GM12878 (cell line): ENCODE measurements around the gene LYZL1. TPM values are rescaled to one million over a fixed set of nuclear protein-coding genes. Genes with fewer than 3 reads are reported as not detected.

Experiments used
- ATAC-seq: fragments of 200-7000 bp; cut with Tn5 transposase; 3 replicates; pipeline ENCODE4 v1.9.1; 2020; ENCODE audit warnings: mild to moderate bottlenecking, moderate library complexity
- BruUV-seq: library from RNA; stranded (reverse); fragments of 400-500 nt; replicated peaks from 2 replicates; lab custom pipeline; 2021; lab: Mats Ljungman, UMichigan
- CTCF ChIA-PET: fragments of 300-600 bp; sonication (Branson Sonifier 250); formaldehyde crosslinking; extraction: SDS; loops from one replicate; lab custom pipeline; 2021; ENCODE audit warnings: inconsistent platforms; lab: Yijun Ruan, JAX
- POLR2A ChIA-PET: fragments of 350-600 bp; formaldehyde crosslinking; extraction: SDS; loops from one replicate; lab custom pipeline; 2021; ENCODE audit warnings: inconsistent platforms; lab: Charles Lee
- RAD21 ChIA-PET: fragments of 300-600 bp; sonication (Branson Sonifier 250); formaldehyde crosslinking; loops from one replicate; lab custom pipeline; 2023; ENCODE audit warnings: antibody characterized with exemption; ENCODE audit not compliant: unreplicated experiment; lab: Charles Lee
- SMC1A ChIA-PET: fragments of 300-600 bp; sonication (Branson Sonifier 250); formaldehyde crosslinking; loops from one replicate; lab custom pipeline; 2023; ENCODE audit not compliant: unreplicated experiment, uncharacterized antibody; lab: Charles Lee
- DNase-seq: peaks from one replicate; pipeline ENCODE4 v3.0.0-alpha.2; 2011; ENCODE audit warnings: low read depth, low spot score
- FAIRE-seq: peaks from 3 replicates; lab custom pipeline; 2011; peaks lifted over from hg19 to GRCh38; lab: Jason Lieb, UNC
- H2AFZ ChIP-seq: 2 replicates; pipeline ENCODE4 v1.6.0; 2011; ENCODE audit warnings: low read depth, low read length, control low read depth; ENCODE audit not compliant: control insufficient read depth
- H3K27ac ChIP-seq: 2 replicates; pipeline ENCODE4 v1.5.1; 2011; ENCODE audit warnings: control low read depth; ENCODE audit not compliant: control insufficient read depth, insufficient read depth
- H3K27me3 ChIP-seq, 2 experiments: replicated peaks in 1 of 2; 2 replicates each; pipeline versions ENCODE4 v1.6.0 to v1.6.1; 2011; ENCODE audit warnings: low read length in 1 of 2; ENCODE audit not compliant: control insufficient read depth in 2 of 2, insufficient read depth in 2 of 2
- H3K36me3 ChIP-seq, 2 experiments: 2 replicates each; pipeline ENCODE4 v1.5.1; 2011; ENCODE audit warnings: low read length in 1 of 2; ENCODE audit not compliant: control insufficient read depth in 2 of 2, insufficient read depth in 2 of 2
- H3K4me1 ChIP-seq: 2 replicates; pipeline ENCODE4 v1.6.1; 2011; ENCODE audit warnings: mild to moderate bottlenecking, low read length, moderate library complexity, mixed read lengths; ENCODE audit not compliant: control insufficient read depth, insufficient read depth
- H3K4me2 ChIP-seq: 2 replicates; pipeline ENCODE4 v1.6.0; 2011; ENCODE audit warnings: control low read depth; ENCODE audit not compliant: control insufficient read depth, insufficient read depth
- H3K4me3 ChIP-seq: fragments of 200-600 bp; sonication (generic); 2 replicates; pipeline ENCODE4 v1.5.1; 2016
- H3K79me2 ChIP-seq: 2 replicates; pipeline ENCODE4 v1.6.0; 2011; ENCODE audit warnings: low read length; ENCODE audit not compliant: control insufficient read depth, insufficient read depth
- H3K9ac ChIP-seq: 2 replicates; pipeline ENCODE4 v1.8.0; 2011; ENCODE audit warnings: low read length, control low read depth, mixed read lengths; ENCODE audit not compliant: control insufficient read depth, insufficient read depth
- H3K9me3 ChIP-seq: replicated peaks from 3 replicates; pipeline ENCODE4 v1.5.1; 2011; ENCODE audit warnings: mild to moderate bottlenecking, low read length; ENCODE audit not compliant: control insufficient read depth, insufficient read depth
- H4K20me1 ChIP-seq: 2 replicates; pipeline ENCODE4 v1.6.0; 2011; ENCODE audit not compliant: control insufficient read depth, insufficient read depth
- ATF2 ChIP-seq: IDR thresholded peaks from 2 replicates; pipeline ENCODE4 v1.6.1; 2012; ENCODE audit warnings: low read length, inconsistent platforms
- CBX5 ChIP-seq: sonication (generic); IDR thresholded peaks from 2 replicates; pipeline ENCODE4 v1.6.1; 2016; ENCODE audit warnings: low read depth, moderate library complexity, mild to moderate bottlenecking, inconsistent platforms
- CHD2 ChIP-seq: IDR thresholded peaks from 2 replicates; pipeline ENCODE4 v1.6.1; 2011; ENCODE audit warnings: low read depth, low read length, improper control_type of control experiment, borderline replicate concordance
- DPF2 ChIP-seq: fragments of 450-650 bp; IDR thresholded peaks from 2 replicates; pipeline ENCODE4 v1.6.1; 2017; ENCODE audit warnings: mild to moderate bottlenecking
- IKZF1 ChIP-seq: fragments of 450-650 bp; conservative IDR thresholded peaks from 2 replicates; pipeline ENCODE4 v1.6.1; 2017; ENCODE audit warnings: antibody characterized with exemption, mild to moderate bottlenecking
- NR2F1 ChIP-seq: fragments of 450-650 bp; conservative IDR thresholded peaks from 2 replicates; pipeline ENCODE4 v1.6.1; 2017; ENCODE audit warnings: mild to moderate bottlenecking
- POLR2AphosphoS5 ChIP-seq: IDR thresholded peaks from 2 replicates; pipeline ENCODE4 v1.6.1; 2011; ENCODE audit warnings: mild to moderate bottlenecking, low read length, inconsistent platforms
- PRDM15 ChIP-seq: fragments of 450-650 bp; formaldehyde crosslinking; IDR thresholded peaks from 2 replicates; pipeline ENCODE4 v1.4.0; 2020; ENCODE audit warnings: mild to moderate bottlenecking, moderate library complexity
- RUNX3 ChIP-seq: IDR thresholded peaks from 2 replicates; pipeline ENCODE4 v1.6.1; 2012; ENCODE audit warnings: low read length, inconsistent platforms
- STAT1 ChIP-seq: fragments of 450-650 bp; conservative IDR thresholded peaks from 2 replicates; pipeline ENCODE4 v1.6.1; 2014; ENCODE audit warnings: antibody characterized with exemption, mild to moderate bottlenecking
- ZSCAN29 ChIP-seq: fragments of 450-650 bp; IDR thresholded peaks from 2 replicates; pipeline ENCODE4 v1.6.1; 2017; ENCODE audit warnings: mild to moderate bottlenecking, moderate library complexity
- WGBS: methylation state at CpG from one replicate; pipeline ENCODE4 v1.1.6; 2016; ENCODE audit warnings: low lambda C conversion rate; ENCODE audit not compliant: insufficient replicate concordance, insufficient coverage; ENCODE audit errors: missing lambda C conversion rate; 5-methylcytosine and 5-hydroxymethylcytosine counted together
- in situ Hi-C: fragments of 300-500 bp; cut with MboI; formaldehyde crosslinking; loops from 9 replicates; pipeline ENCODE4 v1.14.3; 2018; ENCODE audit warnings: mixed read lengths
- intact Hi-C: fragments of 100-400 bp; cut with micrococcal nuclease; formaldehyde crosslinking; loops from one replicate; pipeline ENCODE4 v1.14.2; 2022; ENCODE audit not compliant: unreplicated experiment
- polyA plus RNA-seq, 11 experiments: library from polyadenylated mRNA; depleted of rRNA in 4 of 11; unstranded in 6 of 11; stranded (reverse) in 5 of 11; fragments of >200 nt; fragmentation: Nextera tagmentation in 4 of 11; fragmentation: Illumina TruSeq in 1 of 11; extraction: Ambion mirVana in 4 of 11; extraction: Trizol in 1 of 11; gene quantifications; 1 replicate in 1 of 11; 2 replicates in 10 of 11; pipeline versions ENCODE4 v1.2.1 to v1.2.3, GENCODE V29; 2011 to 2016; ENCODE audit warnings: inconsistent platforms in 2 of 11, missing spikeins in 2 of 11, low read depth in 1 of 11
- total RNA-seq, 4 experiments: library from RNA; depleted of rRNA in 3 of 4; stranded (reverse); fragments of >200 nt in 3 of 4; fragmentation: Illumina TruSeq in 1 of 4; extraction: Trizol in 1 of 4; gene quantifications; 2 replicates each; pipeline versions ENCODE4 v1.2.1 to v1.2.3, GENCODE V29; 2013 to 2021
- TF ChIP-seq, protein P1 (sequence below): fragments of 450-650 bp; conservative IDR thresholded peaks from 2 replicates; pipeline ENCODE4 v1.6.1; 2017; ENCODE audit warnings: mild to moderate bottlenecking, moderate library complexity
- TF ChIP-seq, protein P2 (sequence below): IDR thresholded peaks from 2 replicates; pipeline ENCODE4 v1.6.1; 2011; ENCODE audit warnings: borderline replicate concordance, low read depth, mild to moderate bottlenecking, moderate library complexity, mixed read lengths, low read length; ENCODE audit not compliant: insufficient read depth; ENCODE audit errors: extremely low read length

LYZL1 gene
- total and polyA plus RNA-seq, 10 of the 15 experiments (the other 5 are each of a cell fraction or from before 2014, with no cell fraction given) = not detected

GRCh38 chr10:29285624-29286051 lies 3.2 kb upstream of the LYZL1 start (continued):
- TF ChIP-seq PRDM15 (CRISPR knock-in tag) (no peak), ATF2 (peak; percentile 55), CBX5 (0 out of 2 replicates have a peak, but pooled peaks have one; percentile 20), IKZF1 (peak; percentile 47)

DNA sequence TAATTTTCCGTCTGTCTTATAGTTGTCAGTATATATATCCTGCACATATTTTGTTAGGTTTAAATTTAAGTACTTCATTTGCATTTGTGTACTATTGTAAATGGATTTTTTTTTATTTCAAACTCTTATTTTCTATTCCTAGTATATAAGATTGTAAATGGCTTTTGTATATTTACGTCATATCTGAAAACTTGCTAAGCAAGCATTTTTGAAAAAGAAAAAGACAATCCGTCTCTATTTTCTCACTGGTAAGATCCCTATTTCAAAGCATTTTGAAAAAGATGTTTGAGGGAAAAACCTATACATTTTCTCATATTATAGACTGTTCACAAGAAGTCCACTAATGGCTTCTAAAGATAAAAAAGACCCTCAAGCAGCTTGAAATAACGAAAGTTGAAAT lies 1.2 kb upstream of the LYZL1 start:
- RAD21 ChIA-PET = no interaction called here
- ATAC-seq = no peak
- no peak overlapping the region for H3K9ac ChIP-seq
- FAIRE-seq = no peak
- POLR2A ChIA-PET = no interaction called here
- WGBS = 54% methylated on average over 4 of the region's 4 CpGs
- no peak overlapping the region for H3K4me2 ChIP-seq
- H3K79me2 ChIP-seq = no peaks in the 10 kb centered on the region
- H3K9me3 ChIP-seq = no peaks in the 10 kb centered on the region
- H3K36me3 ChIP-seq = no peaks in the 10 kb centered on the region
- SMC1A ChIA-PET = no interaction called here
- no peaks in the 10 kb centered on the region for H3K27me3 ChIP-seq
- no peak overlapping the region for H2AFZ ChIP-seq
- intact Hi-C loops = no loop called here
- DNase-seq = no peak
- no peaks in the 10 kb centered on the region for H3K4me1 ChIP-seq
- H3K27ac ChIP-seq = no peak overlapping the region
- in situ Hi-C loops = no loop called here
- no peaks in the 10 kb centered on the region for H4K20me1 ChIP-seq
- no TSS peak for BruUV-seq
- TF ChIP-seq, protein P1, sequence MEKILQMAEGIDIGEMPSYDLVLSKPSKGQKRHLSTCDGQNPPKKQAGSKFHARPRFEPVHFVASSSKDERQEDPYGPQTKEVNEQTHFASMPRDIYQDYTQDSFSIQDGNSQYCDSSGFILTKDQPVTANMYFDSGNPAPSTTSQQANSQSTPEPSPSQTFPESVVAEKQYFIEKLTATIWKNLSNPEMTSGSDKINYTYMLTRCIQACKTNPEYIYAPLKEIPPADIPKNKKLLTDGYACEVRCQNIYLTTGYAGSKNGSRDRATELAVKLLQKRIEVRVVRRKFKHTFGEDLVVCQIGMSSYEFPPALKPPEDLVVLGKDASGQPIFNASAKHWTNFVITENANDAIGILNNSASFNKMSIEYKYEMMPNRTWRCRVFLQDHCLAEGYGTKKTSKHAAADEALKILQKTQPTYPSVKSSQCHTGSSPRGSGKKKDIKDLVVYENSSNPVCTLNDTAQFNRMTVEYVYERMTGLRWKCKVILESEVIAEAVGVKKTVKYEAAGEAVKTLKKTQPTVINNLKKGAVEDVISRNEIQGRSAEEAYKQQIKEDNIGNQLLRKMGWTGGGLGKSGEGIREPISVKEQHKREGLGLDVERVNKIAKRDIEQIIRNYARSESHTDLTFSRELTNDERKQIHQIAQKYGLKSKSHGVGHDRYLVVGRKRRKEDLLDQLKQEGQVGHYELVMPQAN = no peak
- TF ChIP-seq POLR2AphosphoS5 (no peak), CHD2 (no peak), STAT1 (no peak), IKZF1 (no peak), ZSCAN29 (no peak), DPF2 (no peak), RUNX3 (no peak), ATF2 (no peak), NR2F1 (no peak)
- TF ChIP-seq, protein P2, sequence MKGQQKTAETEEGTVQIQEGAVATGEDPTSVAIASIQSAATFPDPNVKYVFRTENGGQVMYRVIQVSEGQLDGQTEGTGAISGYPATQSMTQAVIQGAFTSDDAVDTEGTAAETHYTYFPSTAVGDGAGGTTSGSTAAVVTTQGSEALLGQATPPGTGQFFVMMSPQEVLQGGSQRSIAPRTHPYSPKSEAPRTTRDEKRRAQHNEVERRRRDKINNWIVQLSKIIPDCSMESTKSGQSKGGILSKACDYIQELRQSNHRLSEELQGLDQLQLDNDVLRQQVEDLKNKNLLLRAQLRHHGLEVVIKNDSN = no peak
- TF ChIP-seq, all 136 proteins: peak for 0
- CTCF ChIA-PET = interaction anchor here (0.9 kb wide), 1 partner anchor 15 kb away, joined by 3 read pairs; no protein-coding TSS in a partner anchor
- no peak overlapping the region for H3K4me3 ChIP-seq
